GM23338 (cell line): ENCODE data around the gene POLR3G. TPM values are rescaled to one million over a fixed set of nuclear protein-coding genes. Genes with fewer than 3 reads are reported as not detected.

Source experiments
- EZH2phosphoT487 ChIP-seq: fragments of 200-600 bp; sonication (generic); IDR thresholded peaks from one replicate; pipeline ENCODE4 v1.8.1; 2018; ENCODE audit warnings: antibody characterized with exemption; ENCODE audit not compliant: unreplicated experiment
- STAT1 ChIP-seq: IDR thresholded peaks from one replicate; pipeline ENCODE4 v1.6.1; 2016; ENCODE audit warnings: antibody characterized with exemption; ENCODE audit not compliant: unreplicated experiment
- ZNF331 ChIP-seq: fragments of 250-450 bp; sonication (Bioruptor Pico); IDR thresholded peaks from 2 replicates; pipeline ENCODE4 v1.5.0; 2020; ENCODE audit warnings: low read depth, mild to moderate bottlenecking, moderate library complexity
- ZNF462 ChIP-seq: fragments of 250-450 bp; sonication (Bioruptor Pico); IDR thresholded peaks from 2 replicates; pipeline ENCODE4 v1.5.0; 2020; ENCODE audit warnings: mild to moderate bottlenecking, moderate library complexity
- polyA plus RNA-seq: library from polyadenylated mRNA; unstranded; fragments of >200 nt; fragmentation: Nextera tagmentation; extraction: Ambion mirVana; gene quantifications from 2 replicates; pipeline ENCODE4 v1.2.1, GENCODE V29; 2016
- total RNA-seq: library from RNA; depleted of rRNA; stranded (reverse); fragments of >200 nt; shearing (Covaris generic); gene quantifications from 2 replicates; pipeline ENCODE4 v1.2.3, GENCODE V29; 2014
- TF ChIP-seq, protein P1 (sequence below), 2 experiments: fragments of 200-600 bp in 1 of 2; sonication (generic) in 1 of 2; conservative IDR thresholded peaks; 2 replicates each; pipeline versions ENCODE4 v1.5.1 to v1.6.1; 2016 to 2017; ENCODE audit warnings: antibody characterized with exemption in 2 of 2, low read depth in 2 of 2, mild to moderate bottlenecking in 2 of 2, moderate library complexity in 1 of 2

The POLR3G gene
- total and polyA plus RNA-seq, 2 experiments from 2014 or later = 147 to 376 TPM

DNA sequence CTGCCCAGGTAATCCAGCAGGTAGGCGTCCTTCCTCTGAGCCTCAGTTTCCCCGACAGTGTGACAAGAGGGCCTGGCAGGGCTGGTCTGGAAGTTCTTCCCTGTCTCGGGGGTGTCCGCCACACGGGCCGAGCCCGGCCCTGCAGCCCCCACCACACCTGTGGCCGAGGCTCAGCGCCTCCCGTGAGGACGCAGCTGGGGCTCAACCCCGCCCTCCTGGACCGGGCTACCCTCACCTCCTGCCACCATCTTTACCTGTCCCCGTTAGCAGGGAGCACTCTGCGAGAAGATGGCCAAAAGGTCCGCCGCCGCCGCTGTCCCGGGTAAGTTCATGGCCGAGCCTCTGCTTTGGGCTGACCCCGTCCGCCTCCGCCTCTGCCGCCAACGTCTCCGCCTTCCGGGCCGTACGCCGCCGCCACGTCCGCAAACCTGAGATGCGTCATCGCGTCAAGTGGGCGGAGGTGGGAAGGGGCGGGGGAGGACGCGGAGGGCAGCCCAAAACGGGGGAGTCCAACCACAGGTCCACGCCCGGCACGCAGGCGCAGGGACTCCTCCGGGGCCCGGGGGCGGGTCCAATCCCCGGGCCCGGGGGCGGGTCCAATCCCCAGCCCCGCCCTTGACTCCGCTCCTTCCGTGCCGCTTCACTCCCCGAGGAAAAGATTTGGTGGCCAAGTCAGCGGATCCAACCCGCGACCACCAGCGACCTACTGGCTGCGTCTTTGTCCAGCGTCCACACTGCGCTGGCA, 54.7 kb downstream of the POLR3G start, which contains the start of gene LYSMD3 (continued):
- TF ChIP-seq ZNF462 (CRISPR knock-in tag) (no peak), ZNF331 (no peak), EZH2phosphoT487 (no peak), STAT1 (no peak)
- TF ChIP-seq, protein P1, sequence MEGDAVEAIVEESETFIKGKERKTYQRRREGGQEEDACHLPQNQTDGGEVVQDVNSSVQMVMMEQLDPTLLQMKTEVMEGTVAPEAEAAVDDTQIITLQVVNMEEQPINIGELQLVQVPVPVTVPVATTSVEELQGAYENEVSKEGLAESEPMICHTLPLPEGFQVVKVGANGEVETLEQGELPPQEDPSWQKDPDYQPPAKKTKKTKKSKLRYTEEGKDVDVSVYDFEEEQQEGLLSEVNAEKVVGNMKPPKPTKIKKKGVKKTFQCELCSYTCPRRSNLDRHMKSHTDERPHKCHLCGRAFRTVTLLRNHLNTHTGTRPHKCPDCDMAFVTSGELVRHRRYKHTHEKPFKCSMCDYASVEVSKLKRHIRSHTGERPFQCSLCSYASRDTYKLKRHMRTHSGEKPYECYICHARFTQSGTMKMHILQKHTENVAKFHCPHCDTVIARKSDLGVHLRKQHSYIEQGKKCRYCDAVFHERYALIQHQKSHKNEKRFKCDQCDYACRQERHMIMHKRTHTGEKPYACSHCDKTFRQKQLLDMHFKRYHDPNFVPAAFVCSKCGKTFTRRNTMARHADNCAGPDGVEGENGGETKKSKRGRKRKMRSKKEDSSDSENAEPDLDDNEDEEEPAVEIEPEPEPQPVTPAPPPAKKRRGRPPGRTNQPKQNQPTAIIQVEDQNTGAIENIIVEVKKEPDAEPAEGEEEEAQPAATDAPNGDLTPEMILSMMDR (conservative IDR thresholded peaks at IDR 0.05; ENCODE audit: low read depth in 2 of 2) = no peak
